AG10803 (cell line): Measurements from ENCODE around the gene DHRS1.

ENCODE experiments used
- DNase-seq: peaks from one replicate; pipeline ENCODE4 v3.0.0; 2010; ENCODE audit warnings: low read depth
- H3K4me3 ChIP-seq: 2 replicates; pipeline ENCODE4 v1.5.1; 2011; ENCODE audit warnings: mild to moderate bottlenecking, low read length, control low read depth
- TF ChIP-seq, protein P1 (sequence below): conservative IDR thresholded peaks from 2 replicates; pipeline ENCODE4 v1.5.1; 2011; ENCODE audit warnings: mild to moderate bottlenecking, low read length, control low read depth, inconsistent platforms

The DHRS1 gene

GRCh38 chr14:24317141-24317928, 17.8 kb upstream of the DHRS1 start:
- H3K4me3 ChIP-seq = no peak overlapping the region
- no peak for DNase-seq
- TF ChIP-seq, protein P1, sequence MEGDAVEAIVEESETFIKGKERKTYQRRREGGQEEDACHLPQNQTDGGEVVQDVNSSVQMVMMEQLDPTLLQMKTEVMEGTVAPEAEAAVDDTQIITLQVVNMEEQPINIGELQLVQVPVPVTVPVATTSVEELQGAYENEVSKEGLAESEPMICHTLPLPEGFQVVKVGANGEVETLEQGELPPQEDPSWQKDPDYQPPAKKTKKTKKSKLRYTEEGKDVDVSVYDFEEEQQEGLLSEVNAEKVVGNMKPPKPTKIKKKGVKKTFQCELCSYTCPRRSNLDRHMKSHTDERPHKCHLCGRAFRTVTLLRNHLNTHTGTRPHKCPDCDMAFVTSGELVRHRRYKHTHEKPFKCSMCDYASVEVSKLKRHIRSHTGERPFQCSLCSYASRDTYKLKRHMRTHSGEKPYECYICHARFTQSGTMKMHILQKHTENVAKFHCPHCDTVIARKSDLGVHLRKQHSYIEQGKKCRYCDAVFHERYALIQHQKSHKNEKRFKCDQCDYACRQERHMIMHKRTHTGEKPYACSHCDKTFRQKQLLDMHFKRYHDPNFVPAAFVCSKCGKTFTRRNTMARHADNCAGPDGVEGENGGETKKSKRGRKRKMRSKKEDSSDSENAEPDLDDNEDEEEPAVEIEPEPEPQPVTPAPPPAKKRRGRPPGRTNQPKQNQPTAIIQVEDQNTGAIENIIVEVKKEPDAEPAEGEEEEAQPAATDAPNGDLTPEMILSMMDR = no peak

DNA sequence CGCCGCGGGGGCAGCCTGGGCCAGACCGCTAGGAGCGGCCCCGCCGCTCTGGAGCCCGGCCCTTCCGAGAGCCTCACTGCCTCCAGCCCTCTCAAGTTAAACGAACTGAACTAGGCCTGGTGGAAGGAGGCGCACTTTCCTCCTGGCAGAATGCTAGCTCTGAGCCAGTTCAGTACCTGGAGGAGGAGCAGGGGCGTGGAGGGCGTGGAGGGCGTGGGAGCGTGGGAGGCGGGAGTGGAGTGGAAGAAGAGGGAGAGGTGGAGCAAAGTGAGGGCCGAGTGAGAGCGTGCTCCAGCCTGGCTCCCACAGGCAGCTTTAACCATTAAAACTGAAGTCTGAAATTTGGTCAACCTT, 17.0 kb upstream of the DHRS1 start:
- no peak for DNase-seq
- no peak overlapping the region for H3K4me3 ChIP-seq
- TF ChIP-seq, protein P1 = no peak

- H3K4me3 ChIP-seq = no peak overlapping the region
- DNase-seq = no peak
- TF ChIP-seq, protein P1 = peak; percentile 24; the same call in 1 of the 2 replicates
Observed at GRCh38 chr14:24315807-24316596, 16.4 kb upstream of the DHRS1 start.

DNA sequence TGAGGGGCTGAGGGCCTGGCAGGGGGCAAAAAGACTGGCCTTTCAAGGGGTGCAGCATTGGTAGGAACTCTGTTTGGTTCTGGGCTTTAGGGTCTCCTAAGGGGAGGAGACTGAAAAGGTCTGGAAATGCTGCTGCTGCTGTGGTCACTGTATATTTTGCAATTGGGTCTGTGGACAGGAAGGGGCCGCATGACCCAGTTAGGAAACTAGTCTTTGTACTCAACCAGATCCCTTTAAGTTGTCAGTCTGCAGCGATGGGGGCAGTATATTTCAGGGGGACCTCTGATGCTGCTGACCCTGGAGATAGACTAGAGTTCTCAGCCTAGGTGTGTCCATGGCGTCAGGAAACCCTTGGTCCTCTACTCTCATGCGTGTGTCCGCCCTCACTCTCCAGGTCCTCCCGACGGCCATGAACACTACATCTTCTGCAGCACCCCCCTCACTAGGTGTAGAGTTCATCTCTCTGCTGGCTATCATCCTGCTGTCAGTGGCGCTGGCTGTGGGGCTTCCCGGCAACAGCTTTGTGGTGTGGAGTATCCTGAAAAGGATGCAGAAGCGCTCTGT, 15.7 kb upstream of the DHRS1 start:
- no peak overlapping the region for H3K4me3 ChIP-seq
- DNase-seq = no peak
- TF ChIP-seq, protein P1 = no peak

DNA sequence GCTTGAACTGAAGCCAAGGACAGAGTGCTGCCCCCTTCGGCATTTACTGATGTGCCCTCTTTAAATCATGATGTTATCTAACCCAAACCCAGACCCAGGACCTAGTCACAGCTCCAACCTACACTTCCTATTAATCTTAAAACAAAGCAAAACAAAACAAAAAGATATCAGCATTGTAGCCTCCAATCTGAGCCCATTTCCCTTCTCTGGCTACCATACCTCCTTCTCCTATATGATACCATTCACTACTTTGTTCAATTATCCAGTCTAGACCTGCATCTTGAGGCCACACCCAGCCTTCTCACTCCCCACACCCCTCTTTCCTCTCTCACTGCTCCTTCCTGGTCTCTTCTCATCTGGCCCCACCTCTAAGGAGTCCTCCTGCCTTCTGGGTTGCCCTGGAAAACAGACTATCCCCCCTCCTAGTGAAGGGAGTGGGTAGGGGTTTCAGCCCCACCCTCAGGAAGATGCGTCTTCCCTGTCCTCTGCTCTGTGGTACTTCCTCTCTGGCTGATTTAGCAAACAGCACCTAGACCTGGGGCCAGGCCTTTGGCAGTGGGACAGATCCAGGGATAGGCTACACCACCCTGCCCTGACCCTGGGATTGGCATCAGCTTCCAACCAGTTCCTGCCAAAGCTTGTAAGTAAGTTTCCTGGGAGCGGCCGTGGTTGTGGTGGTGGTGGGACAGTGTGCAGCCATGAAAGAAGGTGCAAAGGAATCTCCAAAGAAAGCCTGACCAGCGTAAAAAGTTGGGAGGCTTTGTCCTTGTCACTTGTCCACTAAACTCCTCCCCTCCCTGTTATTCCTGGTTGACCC, 15.0 kb upstream of the DHRS1 start:
- DNase-seq = no peak
- no peak overlapping the region for H3K4me3 ChIP-seq
- TF ChIP-seq, protein P1 = no peak

DNA sequence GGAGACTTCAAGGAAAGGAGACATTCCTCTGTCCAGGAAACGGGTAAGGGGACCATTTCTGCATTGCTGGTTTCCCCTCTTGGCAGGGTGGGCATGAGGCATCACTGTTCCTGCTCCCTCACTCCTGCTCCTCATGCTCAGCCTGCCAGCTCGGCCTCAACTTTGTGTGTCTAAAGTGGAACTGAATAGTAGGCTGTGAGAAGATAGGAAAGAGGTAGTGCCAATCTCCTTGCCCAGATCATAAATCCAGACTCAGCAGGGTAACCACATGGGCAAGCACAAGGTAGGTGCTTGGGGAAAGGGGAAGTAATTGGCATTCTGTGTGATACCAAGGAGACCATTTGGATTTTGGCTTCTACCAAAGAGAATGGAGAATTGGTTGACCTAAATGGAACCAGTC, 14.3 kb upstream of the DHRS1 start:
- TF ChIP-seq, protein P1 = no peak
- no peak for DNase-seq
- H3K4me3 ChIP-seq = no peak overlapping the region
